SU-DHL-6 (cell line): ENCODE data around the gene MRPL30.

Source experiments
- H2AFZ ChIP-seq: fragments of 200-600 bp; sonication (generic); 2 replicates; pipeline ENCODE4 v1.6.1; 2014; ENCODE audit warnings: low read depth, mild to moderate bottlenecking, moderate library complexity, mixed read lengths, antibody characterized with exemption, low read length; ENCODE audit not compliant: severe bottlenecking
- H3F3A ChIP-seq: fragments of 200-600 bp; shearing (Covaris generic); 2 replicates; pipeline ENCODE4 v1.6.0; 2016; ENCODE audit warnings: antibody characterized with exemption, mild to moderate bottlenecking; ENCODE audit not compliant: insufficient read depth
- H3K27ac ChIP-seq: fragments of 200-600 bp; sonication (generic); 2 replicates; pipeline ENCODE4 v1.5.1; 2016; ENCODE audit warnings: low read depth, mild to moderate bottlenecking, low read length, moderate library complexity, mixed read lengths
- H3K27me3 ChIP-seq: fragments of 200-600 bp; sonication (generic), shearing (Covaris generic); 2 replicates; pipeline ENCODE4 v1.6.0; 2014; ENCODE audit warnings: mild to moderate bottlenecking, low read length
- H3K36me3 ChIP-seq: fragments of 200-600 bp; sonication (generic); 2 replicates; pipeline ENCODE4 v1.6.1; 2014; ENCODE audit warnings: mild to moderate bottlenecking, low read length, mixed read lengths
- H3K4me2 ChIP-seq: fragments of 300-600, 200-600 bp; shearing (Covaris generic), sonication (generic); 2 replicates; pipeline ENCODE4 v1.6.0; 2014; ENCODE audit warnings: low read length, low read depth, mild to moderate bottlenecking; ENCODE audit not compliant: poor library complexity, severe bottlenecking
- H3K4me3 ChIP-seq: fragments of 200-600 bp; sonication (generic); 2 replicates; pipeline ENCODE4 v1.5.1; 2014; ENCODE audit warnings: antibody characterized with exemption, low read length, mild to moderate bottlenecking, mixed read lengths; ENCODE audit not compliant: insufficient read depth, poor library complexity, severe bottlenecking
- H3K79me2 ChIP-seq: fragments of 200-600 bp; sonication (generic); 2 replicates; pipeline ENCODE4 v1.6.1; 2014; ENCODE audit warnings: mild to moderate bottlenecking, low read length, moderate library complexity; ENCODE audit not compliant: insufficient read depth
- H3K9ac ChIP-seq: fragments of 200-600 bp; sonication (generic); 2 replicates; pipeline ENCODE4 v1.7.0; 2014; ENCODE audit warnings: mild to moderate bottlenecking, low read length
- H3K9me2 ChIP-seq: fragments of 200-600 bp; sonication (generic); replicated peaks from 2 replicates; pipeline ENCODE4 v1.6.1; 2014; ENCODE audit warnings: low read length; ENCODE audit not compliant: insufficient read depth
- H3K9me3 ChIP-seq: fragments of 200-600 bp; sonication (generic); 2 replicates; pipeline ENCODE4 v1.6.1; 2014; ENCODE audit warnings: low read length, mixed read lengths; ENCODE audit not compliant: insufficient read depth
- H4K20me1 ChIP-seq: fragments of 200-600 bp; sonication (generic); 2 replicates; pipeline ENCODE4 v1.6.1; 2014; ENCODE audit warnings: low read depth, mild to moderate bottlenecking, antibody characterized with exemption, low read length, moderate library complexity, mixed read lengths
- EZH2phosphoT487 ChIP-seq: fragments of 200-600 bp; sonication (generic), shearing (Covaris generic); conservative IDR thresholded peaks from 2 replicates; pipeline ENCODE4 v1.6.1; 2018; ENCODE audit warnings: mild to moderate bottlenecking, antibody characterized with exemption, low read length, moderate library complexity, mixed read lengths
- TF ChIP-seq, protein P1 (sequence below): fragments of 200-600 bp; sonication (generic); IDR thresholded peaks from one replicate; pipeline ENCODE4 v1.5.1; 2017; ENCODE audit warnings: antibody characterized with exemption, mild to moderate bottlenecking, low read length, moderate library complexity; ENCODE audit not compliant: insufficient read depth, poor library complexity, severe bottlenecking

The MRPL30 gene

DNA sequence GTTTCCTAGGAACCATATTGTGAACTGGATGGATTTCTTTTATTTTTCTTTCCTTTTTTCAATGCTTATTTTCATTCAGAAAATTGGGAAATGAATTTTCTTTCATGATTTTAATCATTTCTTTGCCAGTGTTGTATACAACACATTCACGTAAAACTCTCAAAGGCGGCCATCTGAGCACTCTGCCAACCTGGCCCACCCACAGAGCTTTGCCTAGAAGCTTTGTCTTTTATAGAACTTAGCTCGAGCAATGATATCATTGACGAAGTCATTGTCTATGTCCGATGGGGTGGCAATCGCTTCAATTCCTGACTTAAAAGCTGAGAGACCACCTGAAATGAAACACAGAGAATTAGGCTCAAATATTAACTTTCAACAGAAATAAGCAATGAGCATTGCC, 61.2 kb downstream of the MRPL30 start:
- TF ChIP-seq EZH2phosphoT487 = no peak
- TF ChIP-seq, protein P1, sequence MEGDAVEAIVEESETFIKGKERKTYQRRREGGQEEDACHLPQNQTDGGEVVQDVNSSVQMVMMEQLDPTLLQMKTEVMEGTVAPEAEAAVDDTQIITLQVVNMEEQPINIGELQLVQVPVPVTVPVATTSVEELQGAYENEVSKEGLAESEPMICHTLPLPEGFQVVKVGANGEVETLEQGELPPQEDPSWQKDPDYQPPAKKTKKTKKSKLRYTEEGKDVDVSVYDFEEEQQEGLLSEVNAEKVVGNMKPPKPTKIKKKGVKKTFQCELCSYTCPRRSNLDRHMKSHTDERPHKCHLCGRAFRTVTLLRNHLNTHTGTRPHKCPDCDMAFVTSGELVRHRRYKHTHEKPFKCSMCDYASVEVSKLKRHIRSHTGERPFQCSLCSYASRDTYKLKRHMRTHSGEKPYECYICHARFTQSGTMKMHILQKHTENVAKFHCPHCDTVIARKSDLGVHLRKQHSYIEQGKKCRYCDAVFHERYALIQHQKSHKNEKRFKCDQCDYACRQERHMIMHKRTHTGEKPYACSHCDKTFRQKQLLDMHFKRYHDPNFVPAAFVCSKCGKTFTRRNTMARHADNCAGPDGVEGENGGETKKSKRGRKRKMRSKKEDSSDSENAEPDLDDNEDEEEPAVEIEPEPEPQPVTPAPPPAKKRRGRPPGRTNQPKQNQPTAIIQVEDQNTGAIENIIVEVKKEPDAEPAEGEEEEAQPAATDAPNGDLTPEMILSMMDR = no peak

More for the DNA sequence above, 61.2 kb downstream of the MRPL30 start:
- no peaks in the 10 kb centered on the region for H3K9me3 ChIP-seq
- no peak overlapping the region for H3K9ac ChIP-seq
- H3K27me3 ChIP-seq = no peaks in the 10 kb centered on the region
- H3K27ac ChIP-seq = no peak overlapping the region
- H3K4me3 ChIP-seq = no peak overlapping the region
- H3K79me2 ChIP-seq = no peaks in the 10 kb centered on the region
- no peaks in the 10 kb centered on the region for H3F3A ChIP-seq
- H3K9me2 ChIP-seq = no peaks in the 10 kb centered on the region
- H4K20me1 ChIP-seq = no peaks in the 10 kb centered on the region
- H3K4me2 ChIP-seq = no peak overlapping the region
- H2AFZ ChIP-seq = no peak overlapping the region
- no peaks in the 10 kb centered on the region for H3K36me3 ChIP-seq
